ENCODE data around the gene PRPF8.

- TF ChIP-seq CTCF (IDR thresholded peaks at IDR 0.05) (no peak), POLR2A (IDR thresholded peaks at IDR 0.05) (no peak)
Measured at GRCh38 chr17:1611715-1612114, 73.0 kb downstream of the PRPF8 start.
